B cell (primary cell): ENCODE results near the gene C20orf173.

ENCODE experiments used
- EZH2 ChIP-seq: IDR thresholded peaks from 2 replicates; pipeline ENCODE4 v1.6.1; 2012; ENCODE audit warnings: borderline replicate concordance, low read depth, mild to moderate bottlenecking, moderate library complexity, low read length; ENCODE audit not compliant: insufficient read depth, poor library complexity, severe bottlenecking
- TF ChIP-seq, protein P1 (sequence below): fragments of 200-600 bp; IDR thresholded peaks from one replicate; pipeline ENCODE4 v1.8.0; 2022; ENCODE audit warnings: antibody characterized with exemption, mild to moderate bottlenecking

DNA sequence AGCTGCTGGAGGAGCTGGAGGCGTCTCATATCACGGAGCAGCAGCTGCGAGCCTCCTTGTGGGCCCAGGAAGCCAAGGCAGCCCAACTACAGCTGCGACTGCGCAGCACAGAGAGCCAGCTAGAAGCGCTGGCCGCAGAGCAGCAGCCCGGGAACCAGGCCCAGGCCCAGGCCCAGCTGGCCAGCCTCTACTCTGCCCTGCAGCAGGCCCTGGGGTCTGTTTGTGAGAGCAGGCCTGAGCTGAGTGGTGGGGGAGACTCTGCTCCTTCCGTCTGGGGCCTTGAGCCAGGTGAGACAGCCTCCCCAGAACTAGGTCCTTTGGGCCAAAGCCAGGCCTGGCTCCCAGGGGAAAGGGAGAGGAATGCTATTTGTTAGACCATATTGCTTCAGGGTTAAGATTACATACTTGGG, 31.7 kb downstream of the C20orf173 start:
- TF ChIP-seq, protein P1, sequence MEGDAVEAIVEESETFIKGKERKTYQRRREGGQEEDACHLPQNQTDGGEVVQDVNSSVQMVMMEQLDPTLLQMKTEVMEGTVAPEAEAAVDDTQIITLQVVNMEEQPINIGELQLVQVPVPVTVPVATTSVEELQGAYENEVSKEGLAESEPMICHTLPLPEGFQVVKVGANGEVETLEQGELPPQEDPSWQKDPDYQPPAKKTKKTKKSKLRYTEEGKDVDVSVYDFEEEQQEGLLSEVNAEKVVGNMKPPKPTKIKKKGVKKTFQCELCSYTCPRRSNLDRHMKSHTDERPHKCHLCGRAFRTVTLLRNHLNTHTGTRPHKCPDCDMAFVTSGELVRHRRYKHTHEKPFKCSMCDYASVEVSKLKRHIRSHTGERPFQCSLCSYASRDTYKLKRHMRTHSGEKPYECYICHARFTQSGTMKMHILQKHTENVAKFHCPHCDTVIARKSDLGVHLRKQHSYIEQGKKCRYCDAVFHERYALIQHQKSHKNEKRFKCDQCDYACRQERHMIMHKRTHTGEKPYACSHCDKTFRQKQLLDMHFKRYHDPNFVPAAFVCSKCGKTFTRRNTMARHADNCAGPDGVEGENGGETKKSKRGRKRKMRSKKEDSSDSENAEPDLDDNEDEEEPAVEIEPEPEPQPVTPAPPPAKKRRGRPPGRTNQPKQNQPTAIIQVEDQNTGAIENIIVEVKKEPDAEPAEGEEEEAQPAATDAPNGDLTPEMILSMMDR, result no peak
- no peak for TF ChIP-seq EZH2
